ENCODE data around the gene IGF1R. TPM values are rescaled to one million over a fixed set of nuclear protein-coding genes. Genes with fewer than 3 reads are reported as not detected.

The IGF1R gene
- total RNA-seq, 1 donor from 2014 or later = 145 TPM

GRCh38 chr15:98657721-98658120 is 9.4 kb downstream of the IGF1R start:
- Mint-ChIP-seq H3K27me3 (ENCODE audit: unreplicated experiment) (no peaks in the 10 kb centered on the region), H3K4me3 (ENCODE audit: unreplicated experiment) (no peak overlapping the region), H3K36me3 (ENCODE audit: unreplicated experiment) (no peaks in the 10 kb centered on the region), H3K9me3 (ENCODE audit: unreplicated experiment) (peaks cover 3% of the 10 kb centered on the region), H3K27ac (ENCODE audit: unreplicated experiment) (no peak overlapping the region), H3K4me1 (ENCODE audit: low read depth, unreplicated experiment) (peaks cover 44% of the 10 kb centered on the region)
- no peak for TF ChIP-seq CTCF (IDR thresholded peaks at IDR 0.05; ENCODE audit: partially characterized antibody, unreplicated experiment)
- DNase-seq = no peak

GRCh38 chr15:98658831-98659699 is 10.7 kb downstream of the IGF1R start:
- Mint-ChIP-seq H3K4me3 (ENCODE audit: unreplicated experiment) (no peak overlapping the region), H3K27me3 (ENCODE audit: unreplicated experiment) (no peaks in the 10 kb centered on the region), H3K36me3 (ENCODE audit: unreplicated experiment) (no peaks in the 10 kb centered on the region), H3K27ac (ENCODE audit: unreplicated experiment) (no peak overlapping the region), H3K9me3 (ENCODE audit: unreplicated experiment) (peaks cover 3% of the 10 kb centered on the region), H3K4me1 (ENCODE audit: low read depth, unreplicated experiment) (peaks cover 41% of the 10 kb centered on the region)
- no peak for DNase-seq
- peak; percentile 71 for TF ChIP-seq CTCF (IDR thresholded peaks at IDR 0.05; ENCODE audit: partially characterized antibody, unreplicated experiment)

- H3K4me3 Mint-ChIP-seq (ENCODE audit: unreplicated experiment) = no peak overlapping the region
- H3K4me1 Mint-ChIP-seq (ENCODE audit: low read depth, unreplicated experiment) = peaks cover 33% of the 10 kb centered on the region
- no peak for DNase-seq
- no peak for TF ChIP-seq CTCF (IDR thresholded peaks at IDR 0.05; ENCODE audit: partially characterized antibody, unreplicated experiment)
- H3K36me3 Mint-ChIP-seq (ENCODE audit: unreplicated experiment) = no peaks in the 10 kb centered on the region
- H3K27ac Mint-ChIP-seq (ENCODE audit: unreplicated experiment) = peak overlapping the region; percentile 17
- H3K27me3 Mint-ChIP-seq (ENCODE audit: unreplicated experiment) = no peaks in the 10 kb centered on the region
- H3K9me3 Mint-ChIP-seq (ENCODE audit: unreplicated experiment) = peaks cover 3% of the 10 kb centered on the region
These were observed 11.7 kb downstream of the IGF1R start for GRCh38 chr15:98660055-98660454.

- Mint-ChIP-seq H3K4me1 (ENCODE audit: low read depth, unreplicated experiment) (peaks cover 38% of the 10 kb centered on the region), H3K4me3 (ENCODE audit: unreplicated experiment) (no peak overlapping the region)
- TF ChIP-seq CTCF (IDR thresholded peaks at IDR 0.05; ENCODE audit: partially characterized antibody, unreplicated experiment) = no peak
These were observed 14.7 kb downstream of the IGF1R start for GRCh38 chr15:98663045-98663444.

GRCh38 chr15:98663606-98664005 is 15.3 kb downstream of the IGF1R start:
- Mint-ChIP-seq H3K27me3 (ENCODE audit: unreplicated experiment) (no peaks in the 10 kb centered on the region), H3K36me3 (ENCODE audit: unreplicated experiment) (no peaks in the 10 kb centered on the region), H3K27ac (ENCODE audit: unreplicated experiment) (no peak overlapping the region), H3K9me3 (ENCODE audit: unreplicated experiment) (peaks cover 3% of the 10 kb centered on the region), H3K4me3 (ENCODE audit: unreplicated experiment) (no peak overlapping the region), H3K4me1 (ENCODE audit: low read depth, unreplicated experiment) (peaks cover 41% of the 10 kb centered on the region)
- no peak for DNase-seq
- TF ChIP-seq CTCF (IDR thresholded peaks at IDR 0.05; ENCODE audit: partially characterized antibody, unreplicated experiment) = no peak

More at GRCh38 chr15:98663045-98663444, 14.7 kb downstream of the IGF1R start:
- no peaks in the 10 kb centered on the region for H3K36me3 Mint-ChIP-seq (ENCODE audit: unreplicated experiment)
- DNase-seq = no peak
- H3K9me3 Mint-ChIP-seq (ENCODE audit: unreplicated experiment) = peaks cover 3% of the 10 kb centered on the region
- no peak overlapping the region for H3K27ac Mint-ChIP-seq (ENCODE audit: unreplicated experiment)
- no peaks in the 10 kb centered on the region for H3K27me3 Mint-ChIP-seq (ENCODE audit: unreplicated experiment)

Data from glutamatergic neuron (in vitro differentiated cells).